DOHH2 (cell line): ENCODE measurements around the gene HADHA.

Experiments used
- H3F3A ChIP-seq: fragments of 200-600 bp; sonication (generic), shearing (Covaris generic); 2 replicates; pipeline ENCODE4 v1.6.0; 2016; ENCODE audit warnings: antibody characterized with exemption, mild to moderate bottlenecking; ENCODE audit not compliant: control insufficient read depth, insufficient read depth
- H3K27ac ChIP-seq: fragments of 200-600 bp; sonication (generic); 2 replicates; pipeline ENCODE4 v1.5.1; 2014; ENCODE audit warnings: low read depth, mild to moderate bottlenecking, low read length, moderate library complexity
- H3K27me3 ChIP-seq: fragments of 200-600 bp; sonication (generic); 2 replicates; pipeline ENCODE4 v1.6.1; 2014; ENCODE audit warnings: mild to moderate bottlenecking, low read length, mixed read lengths; ENCODE audit not compliant: control insufficient read depth
- H3K36me3 ChIP-seq: fragments of 200-600 bp; sonication (generic); 2 replicates; pipeline ENCODE4 v1.6.1; 2014; ENCODE audit warnings: mild to moderate bottlenecking, low read length, moderate library complexity, mixed read lengths; ENCODE audit not compliant: control insufficient read depth
- H3K4me1 ChIP-seq: fragments of 200-600 bp; sonication (generic); 2 replicates; pipeline ENCODE4 v1.6.1; 2014; ENCODE audit warnings: mild to moderate bottlenecking, low read length, mixed read lengths; ENCODE audit not compliant: control insufficient read depth
- H3K4me2 ChIP-seq: fragments of 200-600 bp; sonication (generic); 2 replicates; pipeline ENCODE4 v1.6.0; 2014; ENCODE audit warnings: mild to moderate bottlenecking, low read length, moderate library complexity
- H3K4me3 ChIP-seq: fragments of 200-600 bp; sonication (generic); 2 replicates; pipeline ENCODE4 v1.5.1; 2014; ENCODE audit warnings: mild to moderate bottlenecking, low read length, mixed read lengths
- H3K79me2 ChIP-seq: fragments of 200-600 bp; sonication (generic); 2 replicates; pipeline ENCODE4 v1.6.1; 2014; ENCODE audit warnings: mild to moderate bottlenecking, low read length, mixed read lengths; ENCODE audit not compliant: control insufficient read depth
- H3K9me2 ChIP-seq: fragments of 200-600 bp; sonication (generic); replicated peaks from 2 replicates; pipeline ENCODE4 v1.6.1; 2014; ENCODE audit warnings: mild to moderate bottlenecking, low read length, mixed read lengths; ENCODE audit not compliant: control insufficient read depth
- H3K9me3 ChIP-seq: fragments of 200-600 bp; sonication (generic); 2 replicates; pipeline ENCODE4 v1.6.1; 2014; ENCODE audit warnings: antibody characterized with exemption, low read length, mixed read lengths; ENCODE audit not compliant: control insufficient read depth, insufficient read depth
- H4K20me1 ChIP-seq: fragments of 200-600 bp; sonication (generic); 2 replicates; pipeline ENCODE4 v1.6.0; 2014; ENCODE audit warnings: low read depth, mild to moderate bottlenecking, antibody characterized with exemption, low read length, moderate library complexity; ENCODE audit not compliant: control insufficient read depth, insufficient read depth
- CTCF ChIP-seq: fragments of 200-600 bp; sonication (generic); IDR thresholded peaks from one replicate; pipeline ENCODE4 v1.5.1; 2014; ENCODE audit warnings: antibody characterized with exemption, mild to moderate bottlenecking, low read depth, low read length; ENCODE audit not compliant: poor library complexity, severe bottlenecking
- EZH2phosphoT487 ChIP-seq: fragments of 200-600 bp; sonication (generic); IDR thresholded peaks from 2 replicates; pipeline ENCODE4 v1.6.1; 2017; ENCODE audit warnings: borderline replicate concordance, mild to moderate bottlenecking, antibody characterized with exemption, low read length, moderate library complexity, mixed read lengths

Gene HADHA

GRCh38 chr2:26172871-26173775 lies 71.3 kb downstream of the HADHA start, which contains the start of gene GAREM2:
GAREM2 (plus strand) TSS chr2:26173088; CDS start chr2:26173221, 133 bp downstream.
- Histone ChIP-seq H3K9me2 (no peaks in the 10 kb centered on the region), H3K36me3 (no peaks in the 10 kb centered on the region), H3K27ac (no peak within 1 kb of the TSS), H3K4me2 (peak within 1 kb of the TSS; percentile 39; the same call in 1 of the 2 replicates), H3K9me3 (no peaks in the 10 kb centered on the region), H4K20me1 (no peaks in the 10 kb centered on the region), H3K4me3 (0 out of 2 replicates have a peak within 1 kb of the TSS, but pooled peaks have one; percentile 32), H3K4me1 (no peaks in the 10 kb centered on the region; the same call in 1 of the 2 replicates), H3K79me2 (no peaks in the 10 kb centered on the region), H3F3A (no peaks in the 10 kb centered on the region), H3K27me3 (peaks cover 22% of the 10 kb centered on the region)
- TF ChIP-seq EZH2phosphoT487: no peak; the same call in 1 of the 2 replicates
- no peak for TF ChIP-seq CTCF

GRCh38 chr2:26172189-26172870 lies 72.1 kb downstream of the HADHA start:
- Histone ChIP-seq H3K79me2 (no peaks in the 10 kb centered on the region), H3K4me3 (no peak overlapping the region), H3K9me2 (no peaks in the 10 kb centered on the region), H3K27ac (no peak overlapping the region), H3K9me3 (no peaks in the 10 kb centered on the region), H3K27me3 (peaks cover 20% of the 10 kb centered on the region), H3K4me2 (peak overlapping the region; percentile 31; the same call in 1 of the 2 replicates), H4K20me1 (no peaks in the 10 kb centered on the region), H3K36me3 (no peaks in the 10 kb centered on the region), H3F3A (no peaks in the 10 kb centered on the region), H3K4me1 (no peaks in the 10 kb centered on the region; the same call in 1 of the 2 replicates)
- no peak for TF ChIP-seq CTCF

- Histone ChIP-seq H3K27me3 (peaks cover 20% of the 10 kb centered on the region), H3F3A (no peaks in the 10 kb centered on the region), H3K79me2 (no peaks in the 10 kb centered on the region), H4K20me1 (no peaks in the 10 kb centered on the region), H3K4me3 (no peak overlapping the region), H3K4me1 (no peaks in the 10 kb centered on the region; the same call in 1 of the 2 replicates), H3K27ac (no peak overlapping the region), H3K9me2 (no peaks in the 10 kb centered on the region), H3K4me2 (no peak overlapping the region), H3K9me3 (no peaks in the 10 kb centered on the region), H3K36me3 (no peaks in the 10 kb centered on the region)
- TF ChIP-seq EZH2phosphoT487 (no peak), CTCF (no peak)
These were observed 73.6 kb downstream of the HADHA start for GRCh38 chr2:26170795-26171194.
